IMR-90 (cell line): ENCODE data around the gene STX4. TPM values are rescaled to one million over a fixed set of nuclear protein-coding genes. Genes with fewer than 3 reads are reported as not detected.

Experiments
- ATAC-seq: fragments of 200-7000 bp; cut with Tn5 transposase; 2 replicates; pipeline ENCODE4 v1.9.1; 2020; ENCODE audit warnings: low read depth, mild to moderate bottlenecking, moderate library complexity
- BruUV-seq: library from RNA; stranded (reverse); fragments of 400-500 nt; replicated peaks from 2 replicates; lab custom pipeline; 2021; lab: Mats Ljungman, UMichigan
- CTCF ChIA-PET: fragments of 300-600 bp; formaldehyde crosslinking; extraction: SDS; loops from one replicate; lab custom pipeline; 2021; ENCODE audit warnings: antibody characterized with exemption; lab: Yijun Ruan, JAX
- POLR2A ChIA-PET: fragments of 300-600 bp; sonication (Branson Sonifier 250); formaldehyde crosslinking; loops from one replicate; lab custom pipeline; 2022; ENCODE audit warnings: antibody characterized with exemption; ENCODE audit not compliant: unreplicated experiment; lab: Charles Lee
- DNase-seq: peaks from one replicate; pipeline ENCODE4 v3.0.0; 2013
- H2AFZ ChIP-seq: replicated peaks from 2 replicates; pipeline ENCODE3; 2013; ENCODE audit warnings: low read length, mild to moderate bottlenecking; ENCODE audit not compliant: poor library complexity
- H2AK5ac ChIP-seq: 2 replicates; pipeline ENCODE4 v1.6.1; 2013; ENCODE audit warnings: low read depth, low read length, inconsistent platforms
- H2AK9ac ChIP-seq: replicated peaks from 2 replicates; pipeline ENCODE3; 2013; ENCODE audit warnings: mild to moderate bottlenecking, low read depth, low read length, moderate library complexity; ENCODE audit not compliant: poor library complexity
- H2BK120ac ChIP-seq: 2 replicates; pipeline ENCODE4 v1.6.1; 2013; ENCODE audit warnings: low read depth, low read length, inconsistent platforms
- H2BK15ac ChIP-seq: 3 replicates; pipeline ENCODE4 v1.6.1; 2013; ENCODE audit warnings: low read depth, low read length, inconsistent platforms
- H2BK20ac ChIP-seq: 2 replicates; pipeline ENCODE4 v1.6.1; 2013; ENCODE audit warnings: low read depth, mild to moderate bottlenecking, inconsistent platforms, low read length, moderate library complexity
- H2BK5ac ChIP-seq: 2 replicates; pipeline ENCODE4 v1.6.1; 2013; ENCODE audit warnings: mild to moderate bottlenecking, low read depth, low read length, inconsistent platforms; ENCODE audit not compliant: poor library complexity, severe bottlenecking
- H3K14ac ChIP-seq: replicated peaks from 2 replicates; pipeline ENCODE4 v1.6.1; 2013; ENCODE audit warnings: low read depth, low read length, inconsistent platforms
- H3K18ac ChIP-seq: 2 replicates; pipeline ENCODE4 v1.6.1; 2013; ENCODE audit warnings: low read depth, low read length, control low read depth
- H3K23ac ChIP-seq: 2 replicates; pipeline ENCODE4 v1.6.1; 2013; ENCODE audit warnings: low read depth, low read length, inconsistent platforms
- H3K27ac ChIP-seq: 2 replicates; pipeline ENCODE4 v1.5.1; 2013; ENCODE audit warnings: mild to moderate bottlenecking, control low read depth, low read length; ENCODE audit not compliant: insufficient read depth
- H3K27me3 ChIP-seq: 2 replicates; pipeline ENCODE4 v1.6.1; 2013; ENCODE audit warnings: low read length; ENCODE audit not compliant: control insufficient read depth, insufficient read depth
- H3K36me3 ChIP-seq: 2 replicates; pipeline ENCODE4 v1.6.1; 2013; ENCODE audit warnings: low read length, mixed read lengths; ENCODE audit not compliant: control insufficient read depth, insufficient read depth
- H3K4ac ChIP-seq: 2 replicates; pipeline ENCODE4 v1.6.1; 2013; ENCODE audit warnings: low read depth, low read length, inconsistent platforms
- H3K4me1 ChIP-seq: 2 replicates; pipeline ENCODE4 v1.6.1; 2013; ENCODE audit warnings: low read length, mixed read lengths; ENCODE audit not compliant: control insufficient read depth, insufficient read depth
- H3K4me2 ChIP-seq: 2 replicates; pipeline ENCODE4 v1.6.1; 2013; ENCODE audit warnings: low read depth, mild to moderate bottlenecking, control low read depth, low read length, moderate library complexity
- H3K4me3 ChIP-seq: 2 replicates; pipeline ENCODE4 v1.5.1; 2013; ENCODE audit warnings: low read depth, mild to moderate bottlenecking, control low read depth, low read length, moderate library complexity; ENCODE audit not compliant: insufficient read depth
- H3K56ac ChIP-seq: 2 replicates; pipeline ENCODE4 v1.6.1; 2013; ENCODE audit warnings: low read length, inconsistent platforms; ENCODE audit not compliant: insufficient read depth; ENCODE audit errors: extremely low read depth
- H3K79me1 ChIP-seq, 2 experiments: 2 replicates each; pipeline ENCODE4 v1.6.1; 2013; ENCODE audit warnings: low read length in 2 of 2, inconsistent platforms in 1 of 2, low read depth in 1 of 2
- H3K9ac ChIP-seq: 2 replicates; pipeline ENCODE4 v1.6.1; 2013; ENCODE audit warnings: low read depth, low read length, control low read depth
- H3K9me1 ChIP-seq: 2 replicates; pipeline ENCODE4 v1.6.1; 2013; ENCODE audit warnings: low read length, inconsistent platforms; ENCODE audit not compliant: insufficient read depth
- H3K9me3 ChIP-seq: 2 replicates; pipeline ENCODE4 v1.6.1; 2013; ENCODE audit warnings: low read length; ENCODE audit not compliant: control insufficient read depth, insufficient read depth
- H4K20me1 ChIP-seq: 2 replicates; pipeline ENCODE4 v1.6.1; 2013; ENCODE audit warnings: low read length, inconsistent platforms; ENCODE audit not compliant: insufficient read depth
- H4K5ac ChIP-seq: 2 replicates; pipeline ENCODE4 v1.6.1; 2013; ENCODE audit warnings: mild to moderate bottlenecking, low read depth, low read length, control low read depth
- H4K8ac ChIP-seq, 2 experiments: 2 replicates each; pipeline ENCODE4 v1.6.1; 2013; ENCODE audit warnings: low read depth in 2 of 2, low read length in 2 of 2, control low read depth in 1 of 2, inconsistent platforms in 1 of 2
- H4K91ac ChIP-seq: 2 replicates; pipeline ENCODE4 v1.6.1; 2013; ENCODE audit warnings: low read depth, low read length, inconsistent platforms; ENCODE audit not compliant: insufficient read depth
- BHLHE40 ChIP-seq: fragments of 150-350 bp; IDR thresholded peaks from 2 replicates; pipeline ENCODE4 v1.6.1; 2016; ENCODE audit warnings: mild to moderate bottlenecking, low read depth, low read length
- CEBPB ChIP-seq: IDR thresholded peaks from 2 replicates; pipeline ENCODE4 v1.6.1; 2012; ENCODE audit warnings: low read depth, low read length, improper control_type of control experiment
- CHD1 ChIP-seq: IDR thresholded peaks from 2 replicates; pipeline ENCODE4 v1.6.1; 2012; ENCODE audit warnings: low read depth, low read length, improper control_type of control experiment
- FOS ChIP-seq: fragments of 150-350 bp; IDR thresholded peaks from 2 replicates; pipeline ENCODE4 v1.6.1; 2016; ENCODE audit warnings: low read depth, low read length
- MAFK ChIP-seq: IDR thresholded peaks from 2 replicates; pipeline ENCODE4 v1.6.1; 2012; ENCODE audit warnings: low read depth, low read length, improper control_type of control experiment
- MAZ ChIP-seq: IDR thresholded peaks from 2 replicates; pipeline ENCODE4 v1.6.1; 2012; ENCODE audit warnings: low read depth, mild to moderate bottlenecking, low read length, improper control_type of control experiment, moderate library complexity, borderline replicate concordance
- MXI1 ChIP-seq: IDR thresholded peaks from 2 replicates; pipeline ENCODE4 v1.6.1; 2012; ENCODE audit warnings: low read depth, mild to moderate bottlenecking, low read length, moderate library complexity, borderline replicate concordance
- NFE2L2 ChIP-seq: fragments of 150-350 bp; IDR thresholded peaks from 2 replicates; pipeline ENCODE4 v1.6.1; 2016; ENCODE audit warnings: low read depth, mild to moderate bottlenecking, low read length
- POLR2A ChIP-seq: IDR thresholded peaks from 2 replicates; pipeline ENCODE4 v1.6.1; 2012; ENCODE audit warnings: mild to moderate bottlenecking, low read depth, low read length
- RAD21 ChIP-seq: IDR thresholded peaks from 2 replicates; pipeline ENCODE4 v1.6.1; 2012; ENCODE audit warnings: low read length, improper control_type of control experiment
- RCOR1 ChIP-seq: IDR thresholded peaks from 2 replicates; pipeline ENCODE4 v1.6.1; 2012; ENCODE audit warnings: mild to moderate bottlenecking, low read length, improper control_type of control experiment; ENCODE audit not compliant: insufficient replicate concordance
- RFX5 ChIP-seq: IDR thresholded peaks from 2 replicates; pipeline ENCODE4 v1.8.0; 2012; ENCODE audit warnings: low read depth, mild to moderate bottlenecking, low read length, moderate library complexity
- SMC3 ChIP-seq: fragments of 150-350 bp; IDR thresholded peaks from 2 replicates; pipeline ENCODE4 v1.6.1; 2016; ENCODE audit warnings: low read depth, mild to moderate bottlenecking, antibody characterized with exemption, low read length, moderate library complexity
- WGBS, 2 experiments: methylation state at CpG; one replicate each; pipeline versions ENCODE4 v1.1.5 to v1.1.7; 2013; ENCODE audit warnings: missing lambda C conversion rate in 2 of 2; ENCODE audit not compliant: insufficient read length in 1 of 2; ENCODE audit errors: extremely low coverage in 2 of 2; 5-methylcytosine and 5-hydroxymethylcytosine counted together
- dilution Hi-C: fragments of 300-500 bp; cut with HindIII; formaldehyde crosslinking; loops from one replicate; pipeline ENCODE4 v1.14.3; 2018; ENCODE audit warnings: low sequenced_read_pairs; ENCODE audit not compliant: unreplicated experiment
- in situ Hi-C: fragments of 300-500 bp; cut with MboI; formaldehyde crosslinking; loops from 3 replicates; pipeline ENCODE4 v1.14.3; 2019; ENCODE audit warnings: low sequenced_read_pairs, inconsistent platforms, mixed read lengths
- intact Hi-C: fragments of 100-400 bp; cut with micrococcal nuclease; formaldehyde crosslinking; loops from 2 replicates; pipeline ENCODE4 v1.10.0; 2022
- polyA plus RNA-seq, 3 experiments: library from polyadenylated mRNA; depleted of rRNA; stranded (reverse); fragments of >200 nt; gene quantifications; 2 replicates each; pipeline ENCODE4 v1.2.3, GENCODE V29; 2012; ENCODE audit warnings: low replicate concordance in 1 of 3
- total RNA-seq: library from RNA; depleted of rRNA; stranded (reverse); fragments of >200 nt; gene quantifications from 2 replicates; pipeline ENCODE4 v1.2.3, GENCODE V29; 2012
- TF ChIP-seq, protein P1 (sequence below): fragments of 150-350 bp; IDR thresholded peaks from 2 replicates; pipeline ENCODE4 v1.6.1; 2016; ENCODE audit warnings: low read depth, mild to moderate bottlenecking, low read length, moderate library complexity, borderline replicate concordance
- TF ChIP-seq, protein P2 (sequence below): fragments of 150-350 bp; IDR thresholded peaks from 2 replicates; pipeline ENCODE4 v1.6.1; 2017; ENCODE audit warnings: mild to moderate bottlenecking, antibody characterized with exemption, low read length, low read depth
- TF ChIP-seq, protein P3 (sequence below): conservative IDR thresholded peaks from 2 replicates; pipeline ENCODE4 v1.5.1; 2012; ENCODE audit warnings: mild to moderate bottlenecking, low read depth, low read length, improper control_type of control experiment

Gene STX4
- total and polyA plus RNA-seq, 2 of the 4 experiments (the other 2 are of a cell fraction): 23.5 to 67.9 TPM

DNA sequence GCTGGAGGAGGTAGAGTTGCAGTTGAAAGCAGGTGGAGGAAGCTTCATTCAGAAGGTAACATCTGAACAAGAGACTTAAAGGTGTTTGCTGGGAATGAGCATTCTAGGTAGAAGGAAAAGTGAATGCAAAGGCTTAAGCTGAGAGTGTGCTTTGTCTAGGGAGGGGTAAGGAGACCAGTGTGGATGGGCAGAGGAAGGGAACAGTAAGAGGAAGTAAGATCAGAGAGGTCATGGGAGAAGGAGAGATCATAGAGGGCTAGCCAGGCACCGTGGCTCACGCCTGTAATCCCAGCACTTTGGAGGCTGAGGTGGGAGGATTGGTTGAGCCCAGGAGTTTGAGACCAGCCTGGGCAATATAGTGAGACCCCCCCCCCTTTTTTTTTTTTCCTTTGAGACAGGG, 3.3 kb downstream of the STX4 start:
- ChIA-PET POLR2A (no interaction called here), CTCF (no interaction called here)
- Histone ChIP-seq H3K4ac (no peak overlapping the region), H3K4me1 (peaks cover 7% of the 10 kb centered on the region), H3K18ac (no peak overlapping the region), H4K91ac (no peak overlapping the region), H2AFZ (no peak overlapping the region), H3K9me3 (no peaks in the 10 kb centered on the region), H3K79me1 (peaks cover 21 to 38% of the 10 kb centered on the region in 2 experiments), H3K9ac (no peak overlapping the region), H4K20me1 (peaks cover 10% of the 10 kb centered on the region), H3K23ac (no peak overlapping the region), H4K8ac (no peak overlapping the region), H3K4me2 (no peak overlapping the region), H2AK5ac (no peak overlapping the region), H3K27me3 (no peaks in the 10 kb centered on the region), H2BK15ac (no peak overlapping the region), H2BK120ac (no peak overlapping the region), H3K27ac (no peak overlapping the region), H3K56ac (no peak overlapping the region), H3K14ac (no peak overlapping the region), H2BK20ac (no peak overlapping the region), H2AK9ac (no peak overlapping the region), H2BK5ac (no peak overlapping the region), H3K9me1 (peaks cover 12% of the 10 kb centered on the region; the same call in 1 of the 2 replicates), H3K4me3 (no peak overlapping the region), H3K36me3 (peaks cover 37% of the 10 kb centered on the region), H4K5ac (no peak overlapping the region)
- DNase-seq (no peak), ATAC-seq (no peak)
- intact Hi-C loops: no loop called here
- TF ChIP-seq SMC3 (no peak), POLR2A (no peak), RFX5 (no peak), MAZ (no peak), BHLHE40 (no peak), RAD21 (no peak), MXI1 (no peak), NFE2L2 (no peak), RCOR1 (no peak), MAFK (no peak), CEBPB (no peak), FOS (no peak), CHD1 (no peak)
- TF ChIP-seq, protein P1, sequence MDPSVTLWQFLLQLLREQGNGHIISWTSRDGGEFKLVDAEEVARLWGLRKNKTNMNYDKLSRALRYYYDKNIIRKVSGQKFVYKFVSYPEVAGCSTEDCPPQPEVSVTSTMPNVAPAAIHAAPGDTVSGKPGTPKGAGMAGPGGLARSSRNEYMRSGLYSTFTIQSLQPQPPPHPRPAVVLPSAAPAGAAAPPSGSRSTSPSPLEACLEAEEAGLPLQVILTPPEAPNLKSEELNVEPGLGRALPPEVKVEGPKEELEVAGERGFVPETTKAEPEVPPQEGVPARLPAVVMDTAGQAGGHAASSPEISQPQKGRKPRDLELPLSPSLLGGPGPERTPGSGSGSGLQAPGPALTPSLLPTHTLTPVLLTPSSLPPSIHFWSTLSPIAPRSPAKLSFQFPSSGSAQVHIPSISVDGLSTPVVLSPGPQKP: no peak
- TF ChIP-seq, protein P2, sequence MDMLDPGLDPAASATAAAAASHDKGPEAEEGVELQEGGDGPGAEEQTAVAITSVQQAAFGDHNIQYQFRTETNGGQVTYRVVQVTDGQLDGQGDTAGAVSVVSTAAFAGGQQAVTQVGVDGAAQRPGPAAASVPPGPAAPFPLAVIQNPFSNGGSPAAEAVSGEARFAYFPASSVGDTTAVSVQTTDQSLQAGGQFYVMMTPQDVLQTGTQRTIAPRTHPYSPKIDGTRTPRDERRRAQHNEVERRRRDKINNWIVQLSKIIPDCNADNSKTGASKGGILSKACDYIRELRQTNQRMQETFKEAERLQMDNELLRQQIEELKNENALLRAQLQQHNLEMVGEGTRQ: no peak
- TF ChIP-seq, protein P3, sequence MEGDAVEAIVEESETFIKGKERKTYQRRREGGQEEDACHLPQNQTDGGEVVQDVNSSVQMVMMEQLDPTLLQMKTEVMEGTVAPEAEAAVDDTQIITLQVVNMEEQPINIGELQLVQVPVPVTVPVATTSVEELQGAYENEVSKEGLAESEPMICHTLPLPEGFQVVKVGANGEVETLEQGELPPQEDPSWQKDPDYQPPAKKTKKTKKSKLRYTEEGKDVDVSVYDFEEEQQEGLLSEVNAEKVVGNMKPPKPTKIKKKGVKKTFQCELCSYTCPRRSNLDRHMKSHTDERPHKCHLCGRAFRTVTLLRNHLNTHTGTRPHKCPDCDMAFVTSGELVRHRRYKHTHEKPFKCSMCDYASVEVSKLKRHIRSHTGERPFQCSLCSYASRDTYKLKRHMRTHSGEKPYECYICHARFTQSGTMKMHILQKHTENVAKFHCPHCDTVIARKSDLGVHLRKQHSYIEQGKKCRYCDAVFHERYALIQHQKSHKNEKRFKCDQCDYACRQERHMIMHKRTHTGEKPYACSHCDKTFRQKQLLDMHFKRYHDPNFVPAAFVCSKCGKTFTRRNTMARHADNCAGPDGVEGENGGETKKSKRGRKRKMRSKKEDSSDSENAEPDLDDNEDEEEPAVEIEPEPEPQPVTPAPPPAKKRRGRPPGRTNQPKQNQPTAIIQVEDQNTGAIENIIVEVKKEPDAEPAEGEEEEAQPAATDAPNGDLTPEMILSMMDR: no peak
- in situ Hi-C loops: no loop called here
- no TSS peak for BruUV-seq
- dilution Hi-C loops: no loop called here
- no CpG with 5 or more reads among the region's 2 CpGs for WGBS, 2 experiments
